Hepatocyte (in vitro differentiated cells): ENCODE measurements around the gene MX2.

Experiments
- CTCF ChIP-seq: fragments of 200-600 bp; sonication (generic); IDR thresholded peaks from 2 replicates; pipeline ENCODE4 v1.5.1; 2016; ENCODE audit warnings: antibody characterized with exemption, mild to moderate bottlenecking; ENCODE audit not compliant: poor library complexity
- EZH2 ChIP-seq: fragments of 200-600 bp; sonication (generic); IDR thresholded peaks from 2 replicates; pipeline ENCODE4 v1.6.1; 2016; ENCODE audit warnings: antibody characterized with exemption, mild to moderate bottlenecking, borderline replicate concordance

GRCh38 chr21:41358193-41359166 lies 3.3 kb upstream of the MX2 start:
- TF ChIP-seq CTCF (no peak), EZH2 (no peak)
